Measurements from ENCODE around the gene RABL6. TPM values are rescaled to one million over a fixed set of nuclear protein-coding genes. Genes with fewer than 3 reads are reported as not detected.

Gene RABL6
- polyA plus RNA-seq, 1 donor from 2014 or later: 19.7 TPM

DNA sequence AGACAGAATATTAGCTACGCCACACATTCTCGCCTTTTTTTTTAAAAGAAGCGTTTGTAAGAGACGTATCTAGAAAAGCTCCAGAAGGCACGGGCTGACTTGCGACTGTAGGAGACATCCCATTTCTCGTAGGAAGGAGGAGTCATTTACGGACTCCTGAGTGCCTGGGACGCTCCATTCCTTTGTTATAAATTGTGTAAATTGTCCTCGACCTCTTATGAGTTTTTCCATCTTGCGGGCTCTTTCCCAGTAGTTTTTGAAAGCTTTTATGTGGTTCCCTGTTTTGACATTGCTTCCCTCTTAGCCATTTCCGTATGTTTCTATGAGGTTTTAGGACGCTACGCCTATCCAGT is 1.0 kb downstream of the RABL6 start:
- Mint-ChIP-seq H3K27ac (peak overlapping the region in 2 of 3 donors; percentile 80 to 98), H3K27me3 (no peaks in the 10 kb centered on the region), H3K9me3 (no peaks in the 10 kb centered on the region), H3K4me1 (peaks cover 8 to 24% (median 23%) of the 10 kb centered on the region in 3 donors), H3K36me3 (peaks cover 1% of the 10 kb centered on the region), H3K4me3 (peak overlapping the region; percentile 77 to 98 (median 90))

DNA sequence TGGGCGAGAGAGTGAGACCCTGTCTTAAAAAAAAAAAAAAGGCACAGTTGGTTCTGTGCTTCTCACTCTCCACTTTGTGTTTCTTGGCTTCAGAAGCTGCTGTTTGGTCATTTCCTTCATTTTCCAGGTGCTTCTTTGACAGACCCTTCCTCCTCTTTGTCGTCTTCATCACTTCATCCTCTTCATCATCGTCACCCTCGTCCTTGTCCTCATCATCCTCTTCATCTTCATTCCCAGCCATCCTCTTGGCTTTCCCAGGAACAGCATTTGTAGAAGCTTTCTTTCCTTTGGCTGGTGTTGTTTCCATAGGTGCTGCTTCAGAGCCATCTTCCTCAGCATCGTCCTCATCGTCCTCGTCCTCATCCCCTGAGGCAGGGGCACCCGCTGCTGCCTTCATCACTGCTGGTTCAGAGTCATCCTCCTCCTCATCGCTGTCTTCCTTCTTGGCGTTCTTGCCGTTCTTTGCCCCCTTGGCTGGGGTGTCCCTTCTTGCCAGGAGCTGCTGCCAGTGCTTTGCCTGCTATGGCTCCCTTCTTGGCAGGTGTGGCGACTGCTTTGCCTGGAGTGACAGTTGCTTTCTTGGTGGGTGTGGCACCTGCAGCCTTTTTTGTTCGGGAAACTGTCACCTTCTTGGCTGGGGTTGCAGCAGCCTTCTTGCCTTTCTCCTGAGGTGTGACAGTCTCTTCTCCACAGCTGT is 7.1 kb downstream of the RABL6 start:
- no peaks in the 10 kb centered on the region for H3K27me3 Mint-ChIP-seq
- peaks cover 7 to 22% (median 12%) of the 10 kb centered on the region in 3 donors for H3K4me1 Mint-ChIP-seq
- H3K27ac Mint-ChIP-seq: peak overlapping the region in 1 of 3 donors; percentile 47
- H3K9me3 Mint-ChIP-seq: no peaks in the 10 kb centered on the region
- no peak overlapping the region for H3K4me3 Mint-ChIP-seq
- H3K36me3 Mint-ChIP-seq: no peaks in the 10 kb centered on the region

DNA sequence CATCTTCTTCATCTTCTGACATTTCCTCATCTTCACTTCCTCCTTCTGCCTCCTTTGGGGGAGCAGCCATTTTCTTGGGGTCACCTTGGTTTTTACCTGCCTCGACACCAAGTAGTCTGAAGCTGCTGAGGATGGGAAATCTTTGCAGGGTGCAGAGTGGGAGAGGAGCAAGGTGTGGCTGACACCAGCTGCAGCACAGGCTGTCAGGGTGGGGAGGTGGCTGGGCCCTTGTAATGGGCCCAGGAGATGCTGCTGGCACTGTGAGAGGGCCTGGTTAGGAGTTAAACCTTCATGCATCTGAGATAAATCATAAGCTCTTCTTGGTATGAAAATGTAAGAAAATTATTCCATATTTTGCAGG is 7.7 kb downstream of the RABL6 start:
- Mint-ChIP-seq H3K4me1 (peaks cover 7 to 19% (median 10%) of the 10 kb centered on the region in 3 donors), H3K27me3 (no peaks in the 10 kb centered on the region), H3K4me3 (no peak overlapping the region), H3K9me3 (no peaks in the 10 kb centered on the region), H3K36me3 (no peaks in the 10 kb centered on the region), H3K27ac (peak overlapping the region in 2 of 3 donors; percentile 47 to 82)

DNA sequence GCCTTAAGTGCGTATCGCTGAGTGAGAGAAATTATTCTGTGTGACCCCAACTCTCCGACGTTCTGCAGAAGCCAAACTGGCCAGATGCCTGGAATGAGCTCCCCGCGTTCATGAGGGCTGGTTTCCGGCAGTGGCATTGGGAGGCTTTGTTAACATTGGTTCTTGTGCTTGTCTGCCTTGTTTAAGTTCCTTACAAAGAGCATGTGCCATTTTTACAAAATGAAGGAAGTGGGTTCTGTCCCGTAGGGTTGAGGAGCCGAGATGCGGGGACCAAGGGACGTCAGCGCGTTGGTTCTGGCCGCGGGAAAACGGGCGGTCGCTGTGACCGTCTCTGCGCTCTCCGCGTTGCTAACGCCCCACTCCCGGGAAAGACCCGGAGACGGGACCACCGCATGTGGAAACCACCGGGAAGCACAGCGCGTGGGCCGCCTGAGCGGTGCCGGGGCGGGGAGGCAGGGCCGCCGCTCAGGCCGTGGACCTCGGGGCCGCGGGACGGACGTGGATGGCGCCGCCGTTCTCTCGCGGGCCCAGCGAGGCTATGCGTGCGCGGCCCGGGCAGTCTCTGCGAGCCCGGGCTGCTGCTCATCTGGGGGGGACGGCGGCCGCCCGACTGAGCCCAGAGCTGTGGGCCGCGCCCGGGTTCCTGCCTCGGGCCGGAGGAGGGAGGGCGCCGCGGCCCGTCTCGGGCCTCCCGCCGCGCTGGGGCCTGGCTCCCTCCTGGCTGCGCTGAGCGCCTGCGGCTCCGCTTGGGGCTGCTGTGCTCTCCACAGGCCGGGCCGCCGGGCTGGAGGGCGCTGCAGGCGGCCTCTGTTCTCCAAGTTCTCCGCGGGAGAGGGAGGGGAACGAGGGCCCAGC is 13.4 kb downstream of the RABL6 start:
- no peaks in the 10 kb centered on the region for H3K9me3 Mint-ChIP-seq
- H3K4me3 Mint-ChIP-seq: no peak overlapping the region
- H3K27ac Mint-ChIP-seq: peak overlapping the region in 1 of 3 donors; percentile 39
- peaks cover 0 to 4% (median 0%) of the 10 kb centered on the region in 3 donors for H3K4me1 Mint-ChIP-seq
- no peaks in the 10 kb centered on the region for H3K36me3 Mint-ChIP-seq
- H3K27me3 Mint-ChIP-seq: no peaks in the 10 kb centered on the region

DNA sequence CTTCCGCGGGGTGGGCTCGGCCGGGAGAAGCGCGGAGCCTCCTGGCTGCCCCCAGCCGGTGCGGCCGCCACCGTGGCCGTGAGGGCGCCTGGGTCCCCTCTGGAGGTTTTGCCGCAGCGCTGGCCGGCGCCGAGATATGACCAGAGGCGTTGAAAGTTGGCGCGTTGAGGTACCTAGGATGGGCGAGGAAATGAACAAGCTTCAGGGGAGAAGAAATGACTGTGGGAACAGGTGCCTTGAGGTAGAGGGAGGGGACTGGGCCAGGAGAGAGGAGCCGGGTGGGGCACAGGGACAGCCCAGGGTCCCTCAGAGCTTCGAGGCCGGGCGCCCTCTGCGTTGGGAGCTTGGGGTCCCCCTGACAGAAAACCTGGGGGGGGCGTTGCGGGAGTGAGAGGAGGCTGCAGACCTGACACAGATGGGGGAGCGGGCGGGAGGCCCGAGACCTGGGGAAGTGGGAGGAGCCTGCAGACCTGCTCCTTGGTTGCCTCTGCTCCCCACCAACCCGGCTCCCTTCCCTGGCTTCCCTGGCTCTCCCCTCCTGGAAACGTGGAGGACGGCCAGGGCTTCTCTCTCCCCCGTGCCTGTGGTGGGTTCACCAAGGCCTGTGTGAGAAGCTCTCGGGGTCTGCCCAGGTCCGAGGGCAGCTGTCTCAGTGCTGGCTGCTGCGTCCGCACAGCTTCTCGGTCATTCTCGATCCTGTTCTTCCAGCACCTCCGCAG is 14.2 kb downstream of the RABL6 start:
- Mint-ChIP-seq H3K4me3 (peak overlapping the region in 1 of 4 donors; percentile 27), H3K9me3 (no peaks in the 10 kb centered on the region), H3K27ac (no peak overlapping the region), H3K4me1 (peaks cover 0 to 4% (median 0%) of the 10 kb centered on the region in 3 donors), H3K36me3 (no peaks in the 10 kb centered on the region), H3K27me3 (no peaks in the 10 kb centered on the region)

DNA sequence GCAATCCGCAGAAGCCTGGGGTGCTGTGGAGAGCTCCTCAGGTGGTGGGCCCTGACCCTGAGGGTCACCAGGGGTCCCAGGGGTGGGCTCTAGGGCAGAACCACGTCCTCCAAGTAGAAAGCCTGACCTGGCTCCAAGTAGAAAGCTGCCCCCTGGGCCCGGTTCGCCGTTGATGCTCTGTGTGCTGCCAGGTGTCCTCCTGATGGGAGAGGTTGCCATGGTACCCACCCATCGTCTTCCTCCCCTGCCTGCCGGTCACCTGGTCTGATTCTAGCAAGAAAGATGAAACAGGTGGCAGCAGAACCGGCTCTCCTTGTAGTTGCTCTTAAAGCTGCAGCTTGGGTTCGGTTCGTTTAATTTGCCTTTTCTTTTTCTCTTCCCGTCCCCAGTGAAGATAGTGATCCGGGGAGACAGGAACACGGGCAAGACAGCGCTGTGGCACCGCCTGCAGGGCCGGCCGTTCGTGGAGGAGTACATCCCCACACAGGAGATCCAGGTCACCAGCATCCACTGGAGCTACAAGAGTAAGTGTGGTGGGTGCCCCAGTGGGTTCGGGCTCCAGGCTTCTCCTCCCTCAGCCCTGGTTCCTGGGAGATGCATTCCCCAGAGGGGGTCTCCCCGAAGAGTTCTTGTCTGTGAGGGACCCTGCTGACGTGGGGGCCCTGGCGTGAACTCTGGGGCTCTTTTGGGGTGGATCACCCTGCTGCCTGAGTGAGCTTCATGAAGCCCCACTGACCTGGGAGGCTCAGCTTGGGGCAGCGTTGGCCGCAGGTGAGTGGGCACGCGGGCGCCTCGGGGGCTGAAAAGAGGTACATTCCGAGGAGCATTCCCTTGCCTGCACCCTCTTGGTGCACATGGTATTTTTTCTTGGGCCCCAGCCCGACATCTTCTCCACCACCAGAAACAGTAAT is 15.6 kb downstream of the RABL6 start:
- Mint-ChIP-seq H3K4me3 (no peak overlapping the region), H3K4me1 (peaks cover 0 to 4% (median 0%) of the 10 kb centered on the region in 3 donors), H3K27ac (no peak overlapping the region), H3K9me3 (no peaks in the 10 kb centered on the region), H3K36me3 (no peaks in the 10 kb centered on the region), H3K27me3 (no peaks in the 10 kb centered on the region)

DNA sequence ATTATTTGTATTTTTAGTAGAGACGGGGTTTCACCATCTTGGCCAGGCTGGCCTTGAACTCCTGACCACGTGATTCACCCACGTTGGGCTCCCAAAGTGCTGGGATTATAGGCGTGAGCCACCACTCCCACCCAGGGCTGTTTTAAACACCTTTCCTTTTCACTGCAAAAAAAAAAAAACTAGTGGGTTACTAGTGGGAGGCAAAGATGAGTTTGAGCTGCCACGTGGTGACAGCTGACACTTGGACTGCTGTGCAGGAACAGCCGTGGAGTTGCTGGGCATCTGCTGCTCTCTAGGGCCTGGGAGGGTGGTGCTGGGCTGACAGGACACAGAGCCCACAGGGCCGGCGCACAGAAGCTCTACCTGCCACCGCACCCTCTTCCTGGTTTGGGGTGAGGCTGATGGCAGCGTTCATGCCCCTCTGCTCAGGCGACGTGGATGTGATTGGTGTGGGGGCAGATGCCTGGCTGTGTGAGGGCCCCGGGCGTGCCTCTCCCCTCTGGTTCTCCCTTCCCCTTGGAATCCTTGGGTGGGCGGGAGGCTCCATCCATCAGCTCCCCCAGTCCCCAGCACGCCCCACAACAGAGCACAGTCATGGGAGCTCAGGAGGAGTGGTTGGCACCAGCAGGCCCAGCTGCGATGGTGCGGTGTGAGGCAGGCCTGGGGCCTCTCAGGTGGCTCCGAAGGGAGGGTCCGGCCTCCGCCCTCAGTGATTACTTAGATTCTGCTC is 16.9 kb downstream of the RABL6 start:
- H3K27ac Mint-ChIP-seq: no peak overlapping the region
- no peaks in the 10 kb centered on the region for H3K36me3 Mint-ChIP-seq

DNA sequence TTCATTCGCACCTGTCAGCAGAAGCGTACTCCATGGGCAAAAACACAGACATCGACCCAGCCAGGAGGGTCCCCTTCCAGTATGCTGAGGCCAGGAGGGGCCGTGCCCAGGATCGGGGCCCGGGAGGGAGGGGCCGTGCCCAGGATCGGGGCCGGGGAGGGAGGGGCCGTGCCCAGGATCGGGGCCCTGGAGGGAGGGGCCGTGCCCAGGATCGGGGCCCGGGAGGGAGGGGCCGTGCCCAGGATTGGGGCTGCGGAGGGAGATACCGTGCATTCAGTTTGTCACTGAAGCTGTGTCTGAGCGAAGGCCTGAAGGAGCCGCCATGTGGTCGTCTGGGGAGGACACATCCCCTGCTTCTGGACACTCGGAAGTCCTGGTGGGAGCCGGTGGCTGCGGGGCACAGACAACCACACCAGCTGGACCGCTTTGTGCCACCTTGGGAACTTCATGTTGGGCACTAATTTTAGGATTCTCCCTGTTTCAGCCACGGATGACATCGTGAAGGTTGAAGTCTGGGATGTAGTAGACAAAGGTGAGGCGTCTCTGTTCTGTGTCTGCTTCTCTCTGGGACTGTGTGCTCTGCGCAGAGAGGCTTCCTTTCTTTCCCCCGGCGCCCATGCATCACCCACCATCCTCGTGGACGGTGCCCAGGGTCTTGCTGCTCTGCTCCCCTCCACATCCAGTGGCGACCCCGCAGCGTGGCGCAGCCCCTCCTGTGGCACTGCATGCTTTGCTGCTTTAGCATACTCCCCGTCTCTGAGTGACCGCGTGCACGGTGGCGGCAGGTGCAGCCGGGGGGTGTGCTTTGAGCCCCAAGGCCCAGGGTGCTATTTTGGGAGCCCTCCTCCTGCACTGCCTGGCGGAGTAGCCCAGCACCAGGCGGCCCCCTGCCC is 17.8 kb downstream of the RABL6 start:
- no peaks in the 10 kb centered on the region for H3K9me3 Mint-ChIP-seq
- H3K4me1 Mint-ChIP-seq: peaks cover 0 to 2% (median 0%) of the 10 kb centered on the region in 3 donors
- no peak overlapping the region for H3K27ac Mint-ChIP-seq
- H3K36me3 Mint-ChIP-seq: no peaks in the 10 kb centered on the region
- H3K4me3 Mint-ChIP-seq: no peak overlapping the region
- no peaks in the 10 kb centered on the region for H3K27me3 Mint-ChIP-seq

More for the DNA sequence above, 16.9 kb downstream of the RABL6 start:
- Mint-ChIP-seq H3K4me1 (peaks cover 0 to 2% (median 0%) of the 10 kb centered on the region in 3 donors), H3K4me3 (no peak overlapping the region), H3K27me3 (no peaks in the 10 kb centered on the region), H3K9me3 (no peaks in the 10 kb centered on the region)

DNA sequence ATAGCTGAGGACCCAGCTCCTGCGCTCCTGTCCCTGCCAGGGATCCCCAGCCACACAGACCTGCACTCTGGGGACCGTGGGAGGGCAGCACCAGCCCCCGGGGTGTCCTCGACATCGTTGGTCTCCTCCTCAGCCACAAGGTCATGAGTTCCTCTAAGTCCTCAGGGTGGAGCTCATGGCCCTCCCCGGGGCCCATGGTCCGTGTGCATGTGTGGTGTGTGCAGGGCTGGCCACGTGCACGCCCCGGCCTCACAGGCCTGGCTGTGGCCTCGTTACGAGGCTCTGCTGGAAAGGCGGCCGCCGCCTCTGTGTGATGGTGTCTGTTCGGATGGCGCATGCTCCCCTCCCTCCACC is 18.4 kb downstream of the RABL6 start:
- Mint-ChIP-seq H3K4me1 (no peaks in the 10 kb centered on the region), H3K27ac (no peak overlapping the region), H3K36me3 (no peaks in the 10 kb centered on the region), H3K9me3 (no peaks in the 10 kb centered on the region), H3K4me3 (no peak overlapping the region), H3K27me3 (no peaks in the 10 kb centered on the region)

DNA sequence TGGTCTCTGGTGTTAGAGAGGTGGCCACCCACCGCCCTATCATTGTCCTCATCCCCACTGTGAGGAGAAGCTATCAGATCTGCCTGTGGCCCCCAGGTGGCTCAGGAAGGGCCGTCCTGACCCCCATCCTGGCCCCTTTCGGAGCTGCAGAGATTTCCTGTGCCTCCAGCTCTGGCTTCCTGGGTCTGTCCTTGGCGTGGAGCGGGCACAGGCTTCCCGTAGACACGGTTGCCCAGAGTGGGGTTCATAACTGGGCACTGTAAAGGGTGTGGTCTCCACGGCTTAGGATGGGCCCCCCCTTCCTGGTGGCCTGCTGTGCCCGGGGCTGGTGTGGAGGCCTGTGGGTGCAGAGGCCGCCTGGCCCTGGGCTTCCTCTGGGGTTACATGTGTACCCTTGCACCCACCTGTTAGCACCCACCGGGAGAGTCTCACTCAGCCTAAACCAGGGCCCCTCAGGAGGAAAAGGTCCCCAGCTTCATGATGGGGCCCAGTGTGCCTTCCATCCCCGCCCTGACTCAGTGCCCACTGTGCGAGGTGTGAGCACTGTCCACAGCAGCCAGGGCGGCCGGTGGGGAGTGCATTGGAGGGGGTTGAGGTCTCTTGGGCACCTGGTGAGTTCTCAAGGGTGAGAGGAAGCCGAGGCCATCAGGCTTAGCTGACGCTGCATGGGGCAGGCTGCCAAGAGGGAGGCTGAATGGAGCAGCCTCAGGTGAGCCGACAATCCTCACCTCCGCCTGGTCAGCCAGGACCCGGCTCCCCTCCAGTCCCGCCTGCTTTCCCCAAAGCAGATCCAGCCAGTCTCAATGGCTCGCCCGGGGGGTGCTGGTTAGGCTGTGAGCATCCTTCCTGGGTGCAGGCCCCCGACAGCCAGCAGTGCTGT is 19.2 kb downstream of the RABL6 start:
- Mint-ChIP-seq H3K9me3 (no peaks in the 10 kb centered on the region), H3K4me1 (no peaks in the 10 kb centered on the region), H3K27me3 (no peaks in the 10 kb centered on the region), H3K27ac (no peak overlapping the region), H3K4me3 (no peak overlapping the region), H3K36me3 (no peaks in the 10 kb centered on the region)

DNA sequence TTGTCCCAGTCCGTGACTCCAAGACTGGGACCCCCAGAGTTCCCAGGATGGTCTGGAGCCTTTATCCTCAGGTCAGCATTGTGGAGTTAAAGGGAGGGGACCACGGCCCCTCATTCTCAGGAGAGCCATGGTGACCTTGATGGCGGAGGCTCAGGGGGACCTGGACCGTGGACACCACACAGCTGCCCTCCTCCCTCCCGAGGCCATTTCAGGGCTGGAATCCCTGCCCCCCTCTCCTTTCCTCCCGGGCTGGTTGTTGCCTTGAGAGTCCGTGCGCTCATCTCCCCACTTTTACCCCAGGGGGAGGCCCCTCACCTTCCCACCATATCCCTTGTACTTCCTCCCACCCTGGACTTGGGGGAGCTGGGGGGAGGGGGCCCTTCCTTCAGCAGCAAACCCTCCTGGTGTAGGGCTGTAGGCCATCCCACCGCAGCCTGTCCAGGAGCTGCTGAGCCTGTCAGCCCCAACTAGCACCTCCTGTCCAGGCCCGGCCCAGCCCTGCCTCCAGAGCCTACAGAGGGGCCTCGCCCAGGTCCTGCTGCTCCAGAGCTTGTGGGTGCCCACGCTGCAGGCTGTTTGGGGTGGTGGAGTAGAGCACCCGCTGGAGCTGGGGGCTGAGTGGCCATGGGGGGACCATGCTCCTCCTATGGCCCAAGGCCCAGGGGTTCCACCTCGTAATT is 20.2 kb downstream of the RABL6 start:
- Mint-ChIP-seq H3K27ac (no peak overlapping the region), H3K36me3 (no peaks in the 10 kb centered on the region), H3K27me3 (no peaks in the 10 kb centered on the region), H3K9me3 (no peaks in the 10 kb centered on the region), H3K4me1 (no peaks in the 10 kb centered on the region), H3K4me3 (peak overlapping the region in 1 of 4 donors; percentile 74)

DNA sequence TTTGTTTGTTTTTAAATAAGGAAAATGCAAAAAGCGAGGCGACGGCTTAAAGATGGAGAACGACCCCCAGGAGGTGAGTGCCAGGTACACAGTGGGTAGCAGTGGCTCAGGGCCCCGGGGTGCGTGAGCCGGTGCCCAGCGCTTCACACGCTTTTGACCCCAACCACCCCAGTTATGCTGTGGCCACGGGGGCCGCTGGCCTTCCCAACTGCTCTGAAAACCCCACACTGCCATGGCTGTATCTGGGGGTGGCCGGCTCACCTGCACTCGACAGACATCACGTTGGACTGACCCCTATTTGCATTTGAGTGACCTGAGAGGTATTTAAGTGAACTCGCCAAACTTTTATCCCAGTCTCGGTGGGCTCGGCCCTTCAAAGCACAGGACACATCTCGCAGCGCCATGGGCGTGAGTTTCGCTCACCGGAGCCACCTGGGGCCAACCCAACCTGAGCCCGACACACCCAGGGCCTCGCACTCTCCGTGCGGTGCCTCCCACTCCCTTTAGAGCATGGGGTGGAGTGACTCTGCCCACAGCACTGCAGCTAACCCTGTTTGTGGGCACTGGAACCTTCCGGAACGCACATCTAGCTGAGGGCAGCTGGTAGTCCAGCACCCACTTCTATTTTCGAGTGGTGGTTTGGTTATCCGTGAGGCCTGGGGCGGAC is 20.9 kb downstream of the RABL6 start:
- H3K4me3 Mint-ChIP-seq: no peak overlapping the region
- no peak overlapping the region for H3K27ac Mint-ChIP-seq
- no peaks in the 10 kb centered on the region for H3K9me3 Mint-ChIP-seq
- H3K4me1 Mint-ChIP-seq: no peaks in the 10 kb centered on the region
- no peaks in the 10 kb centered on the region for H3K36me3 Mint-ChIP-seq
- H3K27me3 Mint-ChIP-seq: no peaks in the 10 kb centered on the region
